COR-L47 (cell line): ENCODE data around the gene ITCH.
A peak's percentile ranks its signal among the peaks of the same experiment; 100 is the strongest.
"Not testable (repeated sequence)": the region's sequence is repeated elsewhere in the genome, so short reads cannot be mapped to it uniquely, and the experiment has no call there.

Experiments used
- DNase-seq: peaks from one replicate; lab custom pipeline; 2025; lab: John Stamatoyannopoulos, UW

Gene ITCH

GRCh38 chr20:34382877-34383455 is 19.9 kb downstream of the ITCH start:
- DNase-seq = not testable (repeated sequence)

DNA sequence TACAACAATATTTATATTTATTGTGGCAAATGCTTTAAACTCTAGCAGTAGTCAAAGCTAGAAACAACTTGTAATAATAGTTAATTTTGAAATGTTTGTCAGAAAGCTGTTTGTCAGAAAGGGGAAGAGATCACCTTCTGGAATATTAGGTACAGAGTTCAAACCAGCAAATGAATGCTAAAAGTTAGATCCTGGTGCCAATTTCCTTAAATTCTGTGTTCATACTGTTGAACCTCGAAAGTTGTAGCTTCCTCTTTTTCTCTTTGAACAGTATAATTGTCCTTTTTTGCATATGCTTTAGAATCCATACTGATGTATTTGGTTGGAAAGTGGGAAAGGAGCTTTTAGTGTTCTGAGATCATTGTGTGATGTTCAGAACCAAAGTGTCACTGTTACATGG is 22.4 kb downstream of the ITCH start:
- DNase-seq = no peak

- no peak for DNase-seq
Observed at GRCh38 chr20:34388000-34388399, 24.9 kb downstream of the ITCH start.

- no peak for DNase-seq
Observed at GRCh38 chr20:34388678-34389077, 25.6 kb downstream of the ITCH start.

GRCh38 chr20:34389206-34389953 is 26.3 kb downstream of the ITCH start:
- peak; percentile 59 for DNase-seq

GRCh38 chr20:34389954-34390555 is 27.0 kb downstream of the ITCH start:
- DNase-seq = no peak

DNA sequence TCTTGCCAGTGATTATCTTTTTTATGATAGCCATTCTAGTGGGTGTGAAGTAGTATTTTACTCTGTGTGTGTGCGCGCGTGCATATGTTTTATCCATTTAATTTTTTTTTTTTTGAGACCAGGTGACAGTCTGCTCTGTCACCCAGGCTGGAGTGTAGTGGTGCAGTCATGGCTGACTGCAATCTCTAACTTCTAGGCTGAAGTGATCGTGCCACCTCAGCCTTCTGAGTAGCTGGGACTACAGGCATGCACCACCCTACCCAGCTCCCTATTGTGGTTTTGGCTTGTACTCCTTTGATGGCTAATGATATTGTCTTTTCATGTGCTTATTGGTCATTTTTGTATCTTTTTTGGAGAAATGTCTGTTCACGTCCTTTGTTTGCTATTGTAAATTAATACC is 33.3 kb downstream of the ITCH start:
- DNase-seq = no peak

GRCh38 chr20:34397096-34397495 is 34.0 kb downstream of the ITCH start:
- no peak for DNase-seq

- not testable (repeated sequence) for DNase-seq
Observed at GRCh38 chr20:34400776-34401175, 37.7 kb downstream of the ITCH start.

- DNase-seq = no peak
Observed at GRCh38 chr20:34401741-34402455, 38.8 kb downstream of the ITCH start.

GRCh38 chr20:34402461-34402860 is 39.4 kb downstream of the ITCH start:
- DNase-seq = no peak

DNA sequence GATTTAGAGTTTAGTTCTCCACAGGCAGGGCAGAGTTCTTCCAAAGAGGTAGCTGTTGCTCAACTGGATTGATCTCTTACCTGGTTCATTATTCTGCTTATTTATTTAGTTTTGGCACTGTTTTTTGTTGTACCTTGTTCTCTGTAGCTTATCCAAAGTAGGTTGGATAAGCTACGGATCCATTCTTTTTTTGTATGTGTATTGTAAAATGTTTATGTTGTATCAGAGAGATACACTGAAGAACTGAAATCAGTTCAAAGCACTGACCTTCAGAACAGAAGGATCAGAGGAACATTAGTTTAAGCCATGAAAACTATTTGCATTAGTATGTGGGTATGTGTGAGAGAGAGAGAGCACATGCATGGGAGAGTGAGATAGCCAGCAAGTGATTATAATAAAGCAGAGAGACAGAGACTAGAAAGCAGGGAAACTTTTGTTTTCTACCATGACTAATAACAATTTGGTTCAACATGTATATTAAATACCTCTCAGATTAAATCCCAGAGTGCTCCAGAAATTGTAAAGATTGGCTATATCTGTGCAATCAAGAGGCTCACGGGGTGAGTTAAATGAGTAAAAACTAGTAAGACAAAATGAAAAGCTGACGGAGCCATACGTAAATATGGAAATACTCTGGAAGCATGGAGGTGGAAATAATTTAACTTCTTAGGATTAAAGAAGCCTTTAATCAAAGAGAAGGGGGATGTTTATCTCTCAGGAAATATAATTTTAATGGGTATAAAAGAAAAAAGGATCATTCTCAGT is 40.2 kb downstream of the ITCH start:
- no peak for DNase-seq

- DNase-seq = no peak
Observed at GRCh38 chr20:34403908-34404307, 40.8 kb downstream of the ITCH start.

DNA sequence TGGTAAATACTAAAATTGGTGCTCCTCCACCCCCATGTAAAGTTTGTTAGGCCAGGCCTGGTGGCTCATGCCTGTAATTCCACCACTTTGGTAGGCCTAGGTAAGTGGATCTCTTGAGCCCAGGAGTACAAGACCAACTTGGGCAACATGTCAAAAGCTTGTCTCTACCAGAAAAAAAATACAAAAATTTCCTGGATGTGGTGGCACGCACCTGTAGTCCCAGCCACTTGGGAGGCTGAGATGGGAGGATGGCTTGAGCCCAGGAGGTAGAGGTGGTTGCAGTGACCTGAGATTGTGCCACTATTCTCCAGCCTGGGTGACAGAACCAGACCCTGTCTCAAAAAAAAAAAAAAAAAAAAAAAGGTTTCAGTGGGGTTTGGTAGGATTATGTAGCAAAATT is 41.7 kb downstream of the ITCH start:
- DNase-seq = no peak

- not testable (repeated sequence) for DNase-seq
Observed at GRCh38 chr20:34405247-34405651, 42.2 kb downstream of the ITCH start.

DNA sequence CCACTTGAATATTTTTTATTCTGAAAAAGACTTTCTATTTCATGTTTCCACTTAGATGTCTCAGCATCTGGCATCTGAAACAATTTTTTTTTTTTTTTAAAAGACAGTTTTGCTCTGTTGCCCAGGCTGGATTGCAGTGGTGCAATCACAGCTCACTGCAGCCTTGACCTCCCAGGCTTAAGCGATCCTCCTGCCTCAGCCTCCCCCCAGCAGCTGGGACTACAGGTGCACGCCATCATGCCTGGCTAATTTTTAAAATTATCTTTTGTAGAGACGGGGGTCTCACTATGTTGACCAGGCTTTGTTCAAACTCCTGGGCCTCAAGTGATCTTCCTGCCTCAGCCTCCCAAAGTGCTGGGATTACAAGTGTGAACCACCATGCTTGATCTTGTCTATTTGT is 42.9 kb downstream of the ITCH start:
- not testable (repeated sequence) for DNase-seq

DNA sequence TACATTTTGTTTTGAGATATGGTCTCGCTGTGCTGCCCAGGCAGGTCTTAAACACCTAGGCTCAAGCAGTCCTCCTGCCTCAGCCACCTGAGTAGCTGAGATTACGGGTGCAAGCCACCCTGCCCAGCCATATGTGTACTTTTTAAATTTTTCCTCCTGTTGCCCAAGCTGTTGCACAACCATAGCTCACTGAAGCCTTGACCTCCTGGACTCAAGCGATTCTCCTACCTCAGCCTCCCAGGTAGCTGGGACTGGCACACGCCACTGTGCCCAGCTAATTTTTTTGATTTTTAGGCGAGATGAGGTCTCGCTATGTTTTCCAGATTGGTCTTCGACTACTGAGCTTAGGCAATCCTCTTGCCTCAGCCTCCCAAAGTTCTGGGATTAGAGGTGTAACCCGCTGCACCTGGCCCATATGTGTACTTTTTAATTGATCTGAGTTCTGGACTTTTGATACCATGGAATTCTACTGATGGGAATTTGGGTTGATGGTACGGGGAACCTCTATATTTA is 44.9 kb downstream of the ITCH start:
- DNase-seq = no peak

DNA sequence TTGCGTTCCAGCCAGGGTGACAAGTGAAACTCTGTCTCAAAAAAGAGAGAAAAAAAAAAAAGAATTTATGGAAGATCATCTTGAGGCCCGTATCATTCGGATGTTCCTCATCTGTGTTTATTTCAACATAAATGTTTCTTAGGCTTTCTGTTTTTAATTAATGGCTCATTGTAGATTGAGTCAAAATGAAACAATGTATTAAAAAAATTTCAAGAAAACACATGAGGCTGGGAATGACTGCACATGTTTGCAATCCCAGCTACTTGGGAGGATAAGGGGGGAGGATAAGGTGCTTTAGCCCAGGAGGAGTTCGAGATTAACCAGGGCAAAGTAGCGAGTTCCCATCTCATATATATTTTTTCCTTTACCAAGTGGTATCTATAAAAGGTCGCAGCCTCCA is 47.3 kb downstream of the ITCH start:
- no peak for DNase-seq

DNA sequence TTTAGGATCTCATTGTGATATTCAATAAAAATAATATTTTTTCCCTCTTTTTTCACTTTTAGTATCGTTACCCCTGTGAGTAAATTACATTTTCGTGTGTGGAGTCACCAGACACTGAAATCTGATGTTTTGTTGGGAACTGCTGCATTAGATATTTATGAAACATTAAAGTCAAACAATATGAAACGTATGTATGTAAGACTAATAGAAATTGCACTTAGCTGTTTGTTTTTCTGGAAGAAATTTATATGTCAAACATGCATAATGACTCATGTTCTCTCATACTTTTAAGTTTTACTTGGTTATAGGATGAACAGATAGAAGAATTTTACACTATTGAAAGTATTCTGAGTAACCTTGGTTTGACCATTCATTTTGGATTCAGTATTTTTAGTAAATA is 49.4 kb downstream of the ITCH start:
- DNase-seq = no peak

GRCh38 chr20:34414525-34414924 is 51.5 kb downstream of the ITCH start:
- DNase-seq = not testable (repeated sequence)

GRCh38 chr20:34415079-34415478 is 52.0 kb downstream of the ITCH start:
- no peak for DNase-seq

- DNase-seq = peak; percentile 29
Observed at GRCh38 chr20:34420146-34420545, 57.1 kb downstream of the ITCH start.
